ENCODE measurements around the gene AFF1.
"Not testable (repeated sequence)": the region's sequence is repeated elsewhere in the genome, so short reads cannot be mapped to it uniquely, and the experiment has no call there.

DNA sequence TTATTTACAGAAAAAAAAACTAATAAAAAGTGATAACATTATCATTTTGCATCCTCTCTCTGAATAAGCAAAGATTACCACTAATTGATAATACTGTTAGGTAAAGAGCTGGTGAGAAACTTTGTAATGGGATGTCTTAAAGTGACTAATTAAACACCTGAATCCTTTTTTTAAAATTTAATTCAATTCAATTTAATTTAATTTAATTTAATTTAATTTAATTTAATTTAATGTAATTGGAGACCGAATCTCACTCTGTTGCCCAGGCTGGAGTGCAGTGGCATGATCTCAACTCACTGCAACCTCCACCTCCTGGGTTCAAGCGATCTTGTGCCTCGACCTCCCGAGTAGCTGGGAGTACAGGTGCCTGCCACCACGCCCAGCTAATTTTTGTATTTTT lies 51.0 kb downstream of the AFF1 start:
- TF ChIP-seq, protein P1, sequence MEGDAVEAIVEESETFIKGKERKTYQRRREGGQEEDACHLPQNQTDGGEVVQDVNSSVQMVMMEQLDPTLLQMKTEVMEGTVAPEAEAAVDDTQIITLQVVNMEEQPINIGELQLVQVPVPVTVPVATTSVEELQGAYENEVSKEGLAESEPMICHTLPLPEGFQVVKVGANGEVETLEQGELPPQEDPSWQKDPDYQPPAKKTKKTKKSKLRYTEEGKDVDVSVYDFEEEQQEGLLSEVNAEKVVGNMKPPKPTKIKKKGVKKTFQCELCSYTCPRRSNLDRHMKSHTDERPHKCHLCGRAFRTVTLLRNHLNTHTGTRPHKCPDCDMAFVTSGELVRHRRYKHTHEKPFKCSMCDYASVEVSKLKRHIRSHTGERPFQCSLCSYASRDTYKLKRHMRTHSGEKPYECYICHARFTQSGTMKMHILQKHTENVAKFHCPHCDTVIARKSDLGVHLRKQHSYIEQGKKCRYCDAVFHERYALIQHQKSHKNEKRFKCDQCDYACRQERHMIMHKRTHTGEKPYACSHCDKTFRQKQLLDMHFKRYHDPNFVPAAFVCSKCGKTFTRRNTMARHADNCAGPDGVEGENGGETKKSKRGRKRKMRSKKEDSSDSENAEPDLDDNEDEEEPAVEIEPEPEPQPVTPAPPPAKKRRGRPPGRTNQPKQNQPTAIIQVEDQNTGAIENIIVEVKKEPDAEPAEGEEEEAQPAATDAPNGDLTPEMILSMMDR (IDR thresholded peaks at IDR 0.05; ENCODE audit: poor library complexity), result not testable (repeated sequence)
- TF ChIP-seq EZH2 (IDR thresholded peaks at IDR 0.05; ENCODE audit: borderline replicate concordance); EZH2phosphoT487 (IDR thresholded peaks at IDR 0.05; ENCODE audit: low read depth, severe bottlenecking, unreplicated experiment): not testable (repeated sequence)
